Esophagus squamous epithelium (tissue), 4 donors: ENCODE results near the gene KCNE5.

Source experiments
- CTCF ChIP-seq, 6 experiments: fragments of 450-650 bp in 4 of 6; fragments of 200-600 bp in 2 of 6; sonication (generic) in 2 of 6; IDR thresholded peaks; one replicate each; pipeline ENCODE4 v1.5.1; 2016 to 2019; ENCODE audit warnings: antibody characterized with exemption in 6 of 6, mild to moderate bottlenecking in 4 of 6, moderate library complexity in 4 of 6
- POLR2A ChIP-seq, 4 donors: fragments of 450-650 bp; IDR thresholded peaks; one replicate each; pipeline ENCODE4 v1.6.1; 2017; ENCODE audit warnings: antibody characterized with exemption in 4 of 4, mild to moderate bottlenecking in 4 of 4, moderate library complexity in 3 of 4

- TF ChIP-seq CTCF (IDR thresholded peaks at IDR 0.05) = no peak
- no peak for TF ChIP-seq POLR2A (IDR thresholded peaks at IDR 0.05)
Observed at GRCh38 chrX:109629310-109629709, 4.3 kb upstream of the KCNE5 start.
